ENCODE data around the gene PPP2R5A.
A peak's percentile ranks its signal among the peaks of the same experiment; 100 is the strongest.

Gene PPP2R5A

DNA sequence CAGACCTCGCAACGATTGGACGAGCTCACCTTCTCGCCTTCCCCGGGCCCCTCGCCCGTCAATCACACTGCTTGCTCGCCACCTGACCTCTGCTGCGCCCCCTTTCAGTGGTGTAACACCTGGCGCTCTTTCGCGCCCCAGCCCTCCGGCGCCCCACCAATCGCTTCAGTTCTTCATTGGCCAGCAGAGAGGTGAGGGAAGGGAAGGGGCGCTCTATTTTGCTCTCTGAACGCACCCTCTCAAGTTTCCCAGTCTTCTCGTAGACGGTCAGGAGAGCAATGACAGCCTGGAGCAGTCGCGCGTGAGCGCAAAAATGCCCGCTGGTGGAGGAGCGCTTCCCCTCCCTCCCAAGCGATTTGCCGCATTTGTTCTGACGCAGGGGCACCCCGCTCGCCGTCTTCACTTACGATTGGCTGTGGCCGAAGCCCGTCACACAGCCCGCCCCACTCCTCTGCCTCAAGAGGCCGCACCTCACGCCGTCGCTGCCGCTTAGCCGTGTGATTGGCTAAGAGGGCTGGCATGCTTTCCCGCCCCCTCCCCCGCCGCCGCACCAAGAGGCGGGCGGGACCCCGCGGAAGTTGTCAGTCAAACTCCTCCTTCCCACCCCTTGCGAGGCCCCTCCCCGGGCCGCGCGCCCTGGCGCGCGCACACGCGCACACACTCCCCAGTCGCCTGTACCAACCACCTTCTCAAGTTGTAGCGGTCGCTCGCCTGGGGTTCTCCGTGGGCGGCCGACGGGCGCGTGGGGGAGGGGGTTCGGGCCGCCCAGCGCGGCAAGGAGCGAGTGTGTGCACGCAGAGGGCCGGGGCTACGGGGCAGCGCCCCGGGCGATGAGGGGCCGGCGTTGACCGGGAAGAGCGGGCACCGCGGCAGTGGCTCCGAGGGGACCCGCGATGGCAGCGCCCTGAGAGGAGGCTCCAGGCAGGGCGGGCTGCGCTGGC is at the start of gene PPP2R5A:
Gene PPP2R5A, plus strand, starts transcription at position 667 of the 941 bp plus-strand sequence. CDS start 701 bp downstream, outside the sequence.
- DNase-seq, result peak; percentile 100

DNA sequence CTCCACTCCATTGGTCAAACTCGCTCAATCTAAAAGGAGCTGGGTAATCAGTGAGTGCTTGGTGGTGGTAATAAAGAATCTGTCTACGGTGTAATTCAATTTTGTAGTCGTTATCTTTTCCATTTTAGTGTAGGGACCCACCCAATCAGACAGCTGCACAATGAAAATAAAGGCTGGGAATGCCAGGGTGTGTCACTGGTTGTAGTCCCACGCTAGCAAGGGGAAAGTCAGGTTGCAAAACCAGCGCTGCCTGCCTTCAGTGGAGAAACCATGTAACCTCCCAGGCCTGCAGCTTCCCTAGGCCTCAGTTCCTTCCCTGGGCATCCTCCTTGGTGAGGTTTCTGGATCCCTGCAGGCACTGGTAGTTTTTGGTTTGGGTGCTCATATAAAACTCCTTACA is 49.4 kb upstream of the PPP2R5A start:
- no peak for DNase-seq

DNA sequence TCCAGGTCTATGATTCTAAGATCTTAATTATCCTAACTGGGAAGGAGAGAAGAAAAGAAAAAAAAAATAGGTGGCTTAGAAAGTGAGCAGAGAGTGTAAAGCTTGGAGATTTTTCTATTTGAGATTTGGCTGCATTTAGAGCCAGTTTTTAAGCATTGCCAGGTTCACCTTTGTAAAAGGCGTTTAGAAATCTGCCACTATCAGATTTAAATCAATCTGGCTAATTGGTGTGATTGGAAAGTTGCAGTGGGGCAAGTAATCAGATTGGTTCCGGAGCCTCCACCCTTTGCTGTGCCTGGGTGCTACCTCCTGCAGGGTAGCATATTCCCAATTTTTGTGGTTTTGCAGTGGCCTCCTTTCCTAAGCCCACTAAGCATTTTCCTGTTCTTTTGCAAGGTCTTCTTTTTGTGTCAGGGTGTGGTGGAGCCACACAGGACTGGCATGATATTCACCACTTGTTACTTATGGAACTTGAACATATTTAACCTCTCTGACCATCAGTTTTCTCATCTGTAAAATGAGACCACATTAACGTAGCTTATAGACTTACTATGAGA is 48.5 kb upstream of the PPP2R5A start:
- no peak for DNase-seq

DNA sequence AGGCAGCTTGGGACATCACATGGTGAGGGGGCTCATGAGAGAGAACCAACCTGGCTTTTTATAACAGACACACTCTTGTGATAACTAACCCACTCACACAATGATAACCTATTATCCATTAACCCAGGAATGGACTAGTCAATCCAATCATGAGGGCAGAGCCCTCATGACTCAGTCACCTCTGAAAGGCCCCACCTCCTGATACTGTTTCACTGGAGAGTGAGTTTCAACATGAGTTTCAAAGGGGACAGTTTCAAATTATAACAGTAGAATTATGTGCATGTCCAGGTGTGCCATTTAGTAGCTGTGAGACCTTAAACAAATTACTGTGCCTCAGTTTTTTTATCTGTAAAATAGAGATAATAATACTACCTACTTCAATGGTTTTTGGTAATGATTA is 47.6 kb upstream of the PPP2R5A start:
- no peak for DNase-seq

DNA sequence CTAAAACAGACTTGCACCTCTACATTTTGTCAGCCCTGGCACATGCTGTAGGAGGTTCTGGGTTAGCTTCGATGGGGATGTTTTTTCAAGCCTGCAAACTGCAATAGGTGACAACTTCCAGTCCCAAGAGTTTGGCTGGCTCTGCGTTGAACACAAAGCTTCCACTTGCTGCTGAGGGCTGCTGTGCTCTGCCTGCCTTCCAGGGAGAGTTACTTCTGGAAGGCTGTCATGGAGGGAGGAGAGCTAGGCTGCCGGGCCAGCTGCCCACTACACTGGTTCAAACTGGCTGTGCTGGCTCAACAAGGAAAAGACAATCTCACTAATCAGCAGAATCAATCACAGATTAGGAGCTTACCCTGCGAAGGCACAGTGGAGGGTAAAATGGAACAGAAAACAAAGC is 46.7 kb upstream of the PPP2R5A start:
- DNase-seq, result no peak

DNA sequence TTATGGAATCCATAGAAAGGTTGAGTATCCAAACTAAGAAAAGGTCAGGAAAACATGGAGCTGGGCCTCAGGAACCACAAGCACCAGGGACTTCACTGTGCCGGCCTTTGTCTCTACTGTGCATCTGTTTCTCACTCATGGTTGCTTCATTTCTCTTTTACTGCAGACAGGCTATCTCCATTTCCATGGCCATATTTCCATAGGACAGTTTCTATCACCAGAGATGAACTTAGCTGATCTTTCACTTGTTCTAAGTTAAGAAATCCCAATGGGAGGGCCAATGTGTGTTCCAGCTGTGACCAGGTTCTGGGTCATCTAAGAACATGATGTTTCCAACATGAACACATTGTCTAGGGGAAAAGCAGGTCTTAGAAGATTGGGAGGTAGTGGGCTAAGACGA is 43.7 kb upstream of the PPP2R5A start:
- DNase-seq, result no peak

DNA sequence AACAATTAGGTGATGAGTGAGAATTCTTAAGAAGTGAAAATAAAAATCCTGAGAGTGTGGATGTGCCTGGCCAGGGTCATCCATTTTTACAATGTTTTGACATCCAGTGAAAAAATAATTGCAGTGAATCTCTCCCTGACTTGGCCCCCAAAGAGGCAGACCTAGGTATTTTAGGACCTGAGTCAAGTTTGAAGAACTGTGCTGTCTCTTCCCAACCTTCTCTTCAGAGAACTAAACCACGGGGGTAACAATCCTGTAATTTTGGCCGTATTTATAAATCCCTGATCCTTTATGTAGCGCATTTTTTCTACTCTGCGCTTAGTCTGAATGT is 43.3 kb upstream of the PPP2R5A start:
- DNase-seq, result no peak

DNA sequence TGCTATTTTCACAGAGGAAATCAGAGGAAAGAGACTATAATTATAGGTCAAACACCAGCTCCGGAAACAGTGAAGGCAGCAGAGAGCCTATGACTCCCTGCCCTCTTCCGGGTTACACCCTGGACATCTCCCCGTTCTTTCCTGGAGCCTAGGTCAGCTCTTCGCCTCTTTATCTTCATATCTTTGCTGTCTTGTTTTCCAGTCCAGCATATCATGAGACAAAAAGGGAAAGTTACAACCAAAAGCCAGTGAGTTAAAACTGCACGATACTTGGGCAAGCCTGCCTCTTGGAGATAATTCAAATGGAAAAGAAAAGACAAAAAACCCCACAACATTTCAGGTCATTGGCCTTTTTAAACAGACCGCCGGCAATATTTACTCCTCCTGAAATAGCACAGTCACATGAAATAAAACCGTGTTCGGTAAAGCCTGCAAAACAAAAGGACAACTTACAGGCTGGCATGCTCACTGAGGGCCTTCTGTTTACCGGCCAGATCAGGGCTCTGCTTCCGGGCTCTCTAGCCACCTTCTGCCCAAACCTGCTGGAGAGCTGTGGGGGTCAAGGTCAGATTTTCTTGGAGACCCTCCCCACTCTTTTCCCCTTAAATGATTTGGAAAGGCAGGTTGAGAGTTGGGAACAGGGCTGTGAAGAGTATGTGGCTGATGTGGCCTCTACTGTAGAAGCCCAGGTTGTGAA is 42.8 kb upstream of the PPP2R5A start:
- DNase-seq, result no peak

DNA sequence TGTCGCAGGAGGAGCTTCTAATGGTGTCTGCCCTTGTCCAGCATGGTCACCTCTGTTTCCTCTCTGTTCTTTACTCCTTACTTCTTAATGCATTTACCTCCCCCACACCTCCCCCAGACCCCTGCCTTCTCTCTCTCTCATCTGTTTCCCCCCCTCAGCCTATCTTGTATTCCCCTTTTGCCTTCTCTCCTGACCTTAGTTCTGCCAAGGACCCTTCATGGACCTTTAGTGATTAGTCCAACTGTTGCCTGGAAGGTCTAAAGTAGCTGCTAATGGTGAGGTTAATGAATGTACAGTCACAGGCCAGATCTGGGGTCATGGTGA is 42.3 kb upstream of the PPP2R5A start:
- DNase-seq, result no peak

DNA sequence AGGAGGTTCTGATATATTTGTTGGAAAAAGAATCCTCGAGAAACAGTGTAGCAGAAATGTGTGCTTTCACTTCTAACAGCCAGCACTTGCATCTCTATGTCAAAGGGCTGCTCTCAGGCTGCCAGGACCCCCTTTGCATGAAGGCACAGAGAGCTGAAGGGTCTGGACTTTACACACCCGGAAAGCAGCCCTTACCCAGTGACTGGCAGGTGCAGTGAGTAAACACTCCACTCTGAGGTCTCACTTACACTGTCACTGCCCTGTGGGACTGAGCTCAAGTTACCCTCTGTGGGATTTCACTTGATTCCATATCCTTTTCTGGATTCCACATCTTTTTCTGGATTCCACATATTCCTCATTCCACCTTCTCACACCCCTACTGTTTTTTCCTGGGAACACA is 40.8 kb upstream of the PPP2R5A start:
- no peak for DNase-seq

DNA sequence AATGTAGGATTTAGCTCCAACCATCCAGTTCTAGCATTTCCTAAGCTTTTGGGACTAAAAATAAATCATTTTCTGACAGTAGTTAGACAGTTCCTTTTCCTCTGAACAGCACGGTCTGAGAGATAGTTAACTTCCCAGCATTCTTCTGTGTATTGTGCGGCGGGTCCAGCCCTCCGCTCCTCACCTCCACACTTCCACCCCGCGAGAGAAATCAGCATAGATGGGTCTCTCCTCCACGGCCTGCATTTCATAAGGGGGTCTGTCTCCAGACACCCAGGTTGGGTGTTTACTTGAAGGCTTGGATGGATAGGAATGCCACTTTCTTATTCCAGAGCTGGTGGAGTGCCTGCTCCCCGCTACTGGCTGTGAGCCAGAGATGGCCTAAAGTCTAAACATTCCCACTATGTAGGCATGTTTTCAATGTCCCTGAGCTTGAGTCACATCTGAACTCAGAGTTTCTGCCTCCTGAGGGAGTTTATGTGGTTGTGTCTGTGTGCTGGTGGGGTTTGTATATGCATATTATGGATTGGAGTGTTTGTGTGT is 38.0 kb upstream of the PPP2R5A start:
- DNase-seq, result no peak

DNA sequence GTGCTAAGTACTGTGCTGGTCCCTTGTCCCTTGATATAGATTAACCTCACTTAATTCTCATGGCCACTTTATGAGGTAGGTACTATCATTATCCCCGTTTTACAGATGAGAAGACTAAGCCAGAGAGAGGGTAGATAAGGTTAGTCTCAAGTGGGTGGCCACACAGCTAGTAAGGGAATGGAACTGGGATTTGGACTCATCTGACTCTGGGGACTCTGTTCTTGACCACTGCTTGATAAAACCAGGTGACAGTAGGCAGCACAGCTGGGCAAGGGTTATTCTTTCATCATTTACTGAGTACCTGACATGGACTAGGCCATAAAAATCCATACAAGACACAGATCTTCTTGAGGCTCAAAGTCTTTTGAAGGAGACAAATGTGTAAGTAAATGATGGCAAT is 37.2 kb upstream of the PPP2R5A start:
- no peak for DNase-seq

DNA sequence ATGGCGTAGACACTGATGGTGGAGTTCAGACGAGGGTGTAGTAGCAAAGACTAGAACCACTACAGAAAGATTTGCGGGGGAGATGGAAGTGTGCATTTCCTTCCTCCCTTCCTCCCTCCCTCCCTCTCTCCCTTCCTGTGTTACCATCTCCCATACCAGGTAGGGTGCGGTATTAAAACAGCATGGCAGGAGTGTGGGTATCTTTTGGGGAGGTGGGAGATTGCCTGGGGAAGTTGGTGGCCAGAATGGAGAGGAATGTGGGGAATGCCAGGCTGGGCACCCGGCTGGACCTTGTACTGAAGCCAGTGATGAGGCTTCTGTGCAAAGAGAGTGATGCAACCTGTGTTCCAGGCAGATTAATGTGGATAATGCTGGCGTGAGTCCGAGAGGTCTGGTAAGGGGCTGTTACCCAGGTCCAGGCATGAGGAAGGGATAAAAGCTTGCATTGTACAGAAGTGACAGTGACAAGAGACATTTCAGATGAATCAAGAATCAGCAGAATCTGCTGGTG is 30.3 kb upstream of the PPP2R5A start:
- DNase-seq, result no peak

DNA sequence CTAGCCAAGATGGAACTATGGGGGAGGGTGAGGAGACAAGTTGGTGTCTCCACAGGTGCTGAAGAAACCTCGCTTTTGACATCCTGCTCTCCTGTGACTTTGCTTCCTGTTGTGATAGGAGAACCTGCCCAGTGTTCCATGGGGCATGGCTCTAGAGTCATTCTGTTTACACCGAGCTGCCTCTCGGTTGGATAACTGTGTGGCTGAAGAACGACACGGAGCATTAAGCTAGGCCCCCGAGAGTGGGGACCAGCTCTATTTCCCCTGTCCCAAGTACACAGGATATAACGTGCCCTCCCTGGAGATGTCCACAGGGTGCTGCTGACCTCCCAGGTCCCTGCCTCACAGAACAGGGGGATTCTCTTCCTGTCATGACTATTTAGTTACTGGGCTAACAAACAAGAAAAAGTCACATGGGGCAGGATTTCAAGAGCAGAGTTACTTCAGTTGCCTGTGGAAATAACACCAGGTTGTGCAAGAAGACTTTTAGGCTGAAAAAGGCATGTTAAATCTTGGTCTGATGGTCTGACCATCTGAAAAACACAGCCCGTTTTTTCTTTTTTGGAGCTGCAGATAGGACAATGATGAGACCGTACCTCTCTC is 29.4 kb upstream of the PPP2R5A start:
- DNase-seq, result no peak

DNA sequence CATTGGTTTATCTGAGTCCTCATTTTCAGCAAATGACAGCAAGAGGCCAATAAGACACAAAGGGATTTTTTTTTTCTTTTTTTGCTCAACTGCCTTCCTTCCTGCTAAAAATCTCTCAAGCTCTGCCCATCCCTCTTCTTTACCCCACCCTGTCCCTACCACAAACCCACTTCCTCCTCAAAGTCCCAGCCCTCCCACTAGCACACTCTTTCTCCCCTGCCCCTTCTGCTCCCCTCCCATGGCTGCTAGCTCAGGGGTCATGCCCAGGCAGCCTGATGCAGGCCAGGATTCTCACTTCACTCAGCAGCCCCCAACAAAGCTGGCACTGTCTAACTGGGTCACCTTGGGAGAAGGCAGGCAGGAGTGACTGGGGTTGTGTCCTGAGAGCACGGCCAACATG is 28.8 kb upstream of the PPP2R5A start:
- DNase-seq, result no peak

DNA sequence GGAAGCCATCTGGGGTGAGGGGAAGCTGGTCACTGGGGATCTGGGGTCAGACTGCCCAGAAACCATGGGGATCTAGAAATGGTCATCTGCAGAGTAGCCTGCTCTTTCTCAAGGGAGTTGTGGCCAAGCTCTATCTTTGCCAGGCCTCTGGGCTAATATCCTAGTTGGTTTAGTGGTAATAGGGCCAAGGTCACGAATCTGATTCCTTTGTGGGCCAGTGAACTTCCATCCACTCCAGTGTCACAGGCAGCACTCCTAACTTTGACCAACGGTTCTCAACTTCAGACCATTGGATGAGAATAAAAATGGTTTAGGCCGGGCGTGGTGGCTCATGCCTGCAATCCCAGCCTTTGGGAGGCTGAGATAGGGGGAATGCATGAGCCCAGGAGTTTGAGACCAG is 28.1 kb upstream of the PPP2R5A start:
- DNase-seq, result no peak

DNA sequence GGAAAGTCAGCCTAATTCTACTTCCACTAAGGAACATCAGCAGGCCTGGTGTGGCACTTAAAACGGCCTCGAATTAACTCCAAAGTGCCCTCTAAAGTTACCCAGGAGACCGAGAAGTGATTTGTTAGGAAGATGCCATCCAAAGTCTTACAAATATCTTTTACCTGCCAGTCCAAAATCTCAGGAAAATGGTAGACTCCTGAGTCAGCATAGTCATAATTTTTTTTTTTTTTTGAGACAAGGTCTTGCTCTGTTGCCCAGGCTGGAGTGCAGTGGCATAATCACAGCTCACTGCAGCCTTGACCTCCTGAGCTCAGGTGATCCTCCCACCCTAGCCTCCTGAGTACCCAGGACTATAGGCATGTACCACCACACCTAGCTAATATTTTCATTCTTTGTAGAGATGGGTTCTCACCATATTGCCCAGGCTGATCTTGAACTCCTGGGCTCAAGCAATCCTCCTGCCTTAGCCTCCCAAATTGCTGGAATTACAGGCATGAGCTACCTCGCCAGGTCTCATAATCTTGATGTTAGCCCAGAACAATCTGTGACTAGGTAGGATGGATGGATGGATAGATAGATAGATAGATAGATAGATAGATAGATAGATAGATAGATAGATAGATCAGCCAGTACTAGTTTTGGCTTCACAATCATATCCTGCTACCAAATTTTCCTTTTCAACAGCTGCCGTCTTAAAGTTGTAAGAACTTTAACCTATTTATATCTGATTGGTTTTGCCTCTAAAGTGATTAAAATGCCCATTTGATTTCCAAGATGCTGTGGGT is 25.3 kb upstream of the PPP2R5A start:
- DNase-seq, result no peak

DNA sequence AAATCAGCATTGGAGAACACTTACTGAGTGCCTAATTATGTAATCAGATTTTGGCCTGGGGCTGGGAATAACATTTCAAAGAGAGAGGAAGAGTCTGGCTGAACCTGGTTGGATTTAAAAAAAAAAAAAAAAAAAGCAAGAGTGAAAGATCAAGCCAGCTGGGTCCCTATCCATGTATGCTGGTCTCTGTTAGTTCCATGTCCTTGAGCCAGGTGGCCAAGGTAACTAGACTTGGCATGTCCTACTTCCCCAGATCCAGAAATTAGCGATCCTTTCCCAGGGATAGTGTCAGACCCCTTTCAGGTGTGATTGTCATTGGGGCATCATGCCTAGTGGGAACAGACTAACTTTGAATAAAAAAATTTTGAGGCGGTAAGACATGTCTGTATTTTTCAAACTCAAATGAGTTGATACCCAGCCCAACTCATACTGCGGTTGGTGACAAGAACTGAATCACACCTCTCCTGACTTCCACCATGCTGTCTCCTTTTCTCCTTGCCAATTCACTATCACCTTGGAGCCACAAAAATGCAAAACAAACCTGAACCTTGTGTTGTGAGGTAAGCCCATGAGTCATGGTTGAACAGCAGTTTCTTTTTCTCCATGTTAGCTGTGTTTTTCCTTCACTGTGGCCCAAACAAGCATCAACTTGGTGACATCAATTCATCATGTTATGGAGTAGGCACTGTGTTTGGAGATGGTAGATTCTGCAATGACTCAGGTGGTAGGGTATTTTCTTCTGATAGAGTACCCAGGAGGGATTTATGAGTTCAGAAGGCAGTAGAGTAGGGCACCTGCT is 24.5 kb upstream of the PPP2R5A start:
- no peak for DNase-seq

DNA sequence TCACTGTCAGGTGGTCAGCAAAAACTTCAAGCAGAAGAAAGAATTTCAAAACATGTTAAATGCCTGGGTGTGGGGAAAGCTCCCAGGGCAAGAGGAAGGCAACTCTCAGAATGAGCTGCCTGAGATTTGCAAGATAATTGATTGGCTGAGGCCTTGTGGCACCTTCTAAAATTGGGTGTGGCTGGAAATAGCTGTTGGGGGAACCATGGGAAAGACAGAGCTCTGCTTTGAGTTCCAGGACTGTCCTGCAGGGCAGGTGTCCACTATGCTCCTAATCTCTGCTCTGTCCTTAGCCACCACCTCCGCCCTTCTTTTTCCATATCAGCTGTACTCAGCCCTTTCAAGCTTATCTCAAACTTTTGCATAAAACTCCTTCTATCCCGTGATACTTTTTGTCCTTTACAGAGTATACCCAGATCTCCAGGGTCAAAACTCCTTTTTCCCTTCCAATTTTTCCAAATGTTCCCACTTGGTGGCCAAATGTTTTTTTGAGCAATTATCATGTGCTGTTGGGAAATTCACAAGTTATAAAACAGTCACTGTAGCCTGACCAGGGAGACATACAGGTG is 23.8 kb upstream of the PPP2R5A start:
- DNase-seq, result no peak

DNA sequence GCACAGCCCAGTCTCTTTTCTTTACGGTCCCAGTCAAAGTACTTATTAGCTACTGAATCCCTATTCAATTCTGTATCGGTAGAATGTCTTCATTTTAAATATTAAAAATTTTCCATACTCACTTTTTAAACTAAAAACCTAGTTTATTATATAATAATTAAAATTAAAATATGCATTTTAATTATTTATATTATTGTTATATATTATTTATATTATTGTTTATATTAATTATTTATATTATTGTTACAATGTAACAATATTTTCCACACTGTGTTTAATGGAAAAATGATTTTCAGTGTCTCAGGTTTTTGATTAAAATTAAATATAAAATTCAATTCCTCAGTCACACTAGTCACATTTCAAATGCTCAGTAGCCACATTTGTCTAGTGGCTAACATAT is 18.2 kb upstream of the PPP2R5A start:
- DNase-seq, result no peak

DNA sequence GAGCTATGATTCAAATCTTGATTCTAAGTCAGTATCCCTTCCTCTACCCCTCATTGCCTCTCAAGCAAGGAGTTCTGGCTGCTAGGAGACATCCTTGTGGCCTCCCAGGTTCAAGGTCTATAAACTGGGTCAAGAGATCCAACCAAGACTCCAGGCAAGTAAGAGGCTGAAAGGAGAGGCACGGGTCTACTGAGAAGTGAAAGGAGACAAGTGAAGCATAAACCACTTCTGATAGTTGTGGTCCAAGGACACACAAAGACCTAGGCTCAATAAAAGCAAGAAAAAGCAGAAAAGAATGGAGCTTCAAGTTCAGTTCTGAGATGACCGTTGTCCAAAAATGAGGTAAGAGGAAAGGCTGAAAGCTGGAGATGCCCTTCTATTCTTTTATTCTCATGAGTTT is 17.8 kb upstream of the PPP2R5A start:
- DNase-seq, result no peak

Measured in right forelimb (tissue), 1 donor.